ENCODE data around the gene DNAJB7.

DNA sequence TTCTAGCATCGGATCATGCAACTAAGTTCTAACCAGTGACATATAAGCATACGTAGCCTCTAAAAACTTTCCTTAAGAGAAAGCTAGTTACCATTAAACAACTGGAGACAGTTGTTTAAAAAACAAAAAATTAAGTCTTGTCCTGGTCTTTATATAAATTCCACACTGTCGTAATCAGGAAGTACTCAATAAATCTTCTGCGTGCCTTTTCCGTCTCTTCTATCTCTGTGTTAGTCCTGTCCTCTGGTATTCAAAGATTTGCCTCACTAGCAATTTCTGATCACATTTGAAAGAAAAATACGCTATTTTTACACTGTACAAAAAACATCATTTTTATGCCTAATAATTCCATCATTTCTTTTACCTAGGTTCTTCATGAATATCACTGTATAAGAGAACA is 32.8 kb downstream of the DNAJB7 start:
- TF ChIP-seq, protein P1, sequence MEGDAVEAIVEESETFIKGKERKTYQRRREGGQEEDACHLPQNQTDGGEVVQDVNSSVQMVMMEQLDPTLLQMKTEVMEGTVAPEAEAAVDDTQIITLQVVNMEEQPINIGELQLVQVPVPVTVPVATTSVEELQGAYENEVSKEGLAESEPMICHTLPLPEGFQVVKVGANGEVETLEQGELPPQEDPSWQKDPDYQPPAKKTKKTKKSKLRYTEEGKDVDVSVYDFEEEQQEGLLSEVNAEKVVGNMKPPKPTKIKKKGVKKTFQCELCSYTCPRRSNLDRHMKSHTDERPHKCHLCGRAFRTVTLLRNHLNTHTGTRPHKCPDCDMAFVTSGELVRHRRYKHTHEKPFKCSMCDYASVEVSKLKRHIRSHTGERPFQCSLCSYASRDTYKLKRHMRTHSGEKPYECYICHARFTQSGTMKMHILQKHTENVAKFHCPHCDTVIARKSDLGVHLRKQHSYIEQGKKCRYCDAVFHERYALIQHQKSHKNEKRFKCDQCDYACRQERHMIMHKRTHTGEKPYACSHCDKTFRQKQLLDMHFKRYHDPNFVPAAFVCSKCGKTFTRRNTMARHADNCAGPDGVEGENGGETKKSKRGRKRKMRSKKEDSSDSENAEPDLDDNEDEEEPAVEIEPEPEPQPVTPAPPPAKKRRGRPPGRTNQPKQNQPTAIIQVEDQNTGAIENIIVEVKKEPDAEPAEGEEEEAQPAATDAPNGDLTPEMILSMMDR (IDR thresholded peaks at IDR 0.05), result no peak
- no peak for TF ChIP-seq EZH2 (IDR thresholded peaks at IDR 0.05)

Measured in neural progenitor cell (in vitro differentiated cells).